GM12878 (cell line): Measurements from ENCODE around the gene GGA2. TPM values are rescaled to one million over a fixed set of nuclear protein-coding genes. Genes with fewer than 3 reads are reported as not detected.

Experiments
- ATF7 ChIP-seq: fragments of 450-650 bp; IDR thresholded peaks from 2 replicates; pipeline ENCODE4 v1.6.1; 2016; ENCODE audit warnings: low read depth, mild to moderate bottlenecking
- BRCA1 ChIP-seq: IDR thresholded peaks from 2 replicates; pipeline ENCODE4 v1.6.1; 2011; ENCODE audit warnings: low read depth, low read length, improper control_type of control experiment
- CBFB ChIP-seq: IDR thresholded peaks from 2 replicates; pipeline ENCODE4 v1.6.1; 2016; ENCODE audit warnings: antibody characterized with exemption, low read depth
- KDM1A ChIP-seq: fragments of 200-600 bp; sonication (generic); IDR thresholded peaks from 2 replicates; pipeline ENCODE4 v1.6.1; 2016; ENCODE audit warnings: borderline replicate concordance
- MTA2 ChIP-seq: fragments of 450-650 bp; IDR thresholded peaks from 2 replicates; pipeline ENCODE4 v1.6.1; 2016; ENCODE audit warnings: low read depth, mild to moderate bottlenecking, moderate library complexity
- MXI1 ChIP-seq: fragments of 150-350 bp; IDR thresholded peaks from 2 replicates; pipeline ENCODE4 v1.6.1; 2011; ENCODE audit warnings: low read depth, mild to moderate bottlenecking, inconsistent platforms, low read length, improper control_type of control experiment
- NFYA ChIP-seq: IDR thresholded peaks from 2 replicates; pipeline ENCODE4 v1.6.1; 2011; ENCODE audit warnings: low read depth, mild to moderate bottlenecking, low read length, improper control_type of control experiment, borderline replicate concordance
- NR2C2 ChIP-seq: IDR thresholded peaks from 2 replicates; pipeline ENCODE4 v1.6.1; 2011; ENCODE audit warnings: borderline replicate concordance, low read depth; ENCODE audit not compliant: control insufficient read depth, insufficient read length
- NRF1 ChIP-seq: conservative IDR thresholded peaks from 2 replicates; pipeline ENCODE4 v1.6.1; 2011; ENCODE audit warnings: mild to moderate bottlenecking, low read depth, low read length, improper control_type of control experiment
- POLR2AphosphoS2 ChIP-seq: IDR thresholded peaks from 2 replicates; pipeline ENCODE4 v1.6.1; 2011; ENCODE audit warnings: low read depth, mild to moderate bottlenecking, low read length, improper control_type of control experiment, moderate library complexity
- POLR2AphosphoS5 ChIP-seq: IDR thresholded peaks from 2 replicates; pipeline ENCODE4 v1.6.1; 2011; ENCODE audit warnings: mild to moderate bottlenecking, low read length, inconsistent platforms
- RCOR1 ChIP-seq: conservative IDR thresholded peaks from 2 replicates; pipeline ENCODE4 v1.6.1; 2012; ENCODE audit warnings: low read depth, low read length, improper control_type of control experiment
- SRF ChIP-seq, 2 experiments: IDR thresholded peaks; 2 replicates each; pipeline ENCODE4 v1.6.1; 2011; ENCODE audit warnings: low read depth in 2 of 2, low read length in 2 of 2, mild to moderate bottlenecking in 1 of 2, moderate library complexity in 1 of 2
- TARDBP ChIP-seq: IDR thresholded peaks from 2 replicates; pipeline ENCODE4 v1.6.1; 2016; ENCODE audit warnings: borderline replicate concordance
- YY1 ChIP-seq: IDR thresholded peaks from 2 replicates; pipeline ENCODE4 v1.6.1; 2011; ENCODE audit warnings: low read depth, mild to moderate bottlenecking, low read length
- ZNF384 ChIP-seq: IDR thresholded peaks from 2 replicates; pipeline ENCODE4 v1.6.1; 2012; ENCODE audit warnings: low read depth, mild to moderate bottlenecking, low read length, improper control_type of control experiment, borderline replicate concordance
- polyA plus RNA-seq, 11 experiments: library from polyadenylated mRNA; depleted of rRNA in 4 of 11; unstranded in 6 of 11; stranded (reverse) in 5 of 11; fragments of >200 nt; fragmentation: Nextera tagmentation in 4 of 11; fragmentation: Illumina TruSeq in 1 of 11; extraction: Ambion mirVana in 4 of 11; extraction: Trizol in 1 of 11; gene quantifications; 1 replicate in 1 of 11; 2 replicates in 10 of 11; pipeline versions ENCODE4 v1.2.1 to v1.2.3, GENCODE V29; 2011 to 2016; ENCODE audit warnings: inconsistent platforms in 2 of 11, missing spikeins in 2 of 11, low read depth in 1 of 11
- total RNA-seq, 4 experiments: library from RNA; depleted of rRNA in 3 of 4; stranded (reverse); fragments of >200 nt in 3 of 4; fragmentation: Illumina TruSeq in 1 of 4; extraction: Trizol in 1 of 4; gene quantifications; 2 replicates each; pipeline versions ENCODE4 v1.2.1 to v1.2.3, GENCODE V29; 2013 to 2021
- TF ChIP-seq, protein P1 (sequence below): IDR thresholded peaks from 2 replicates; pipeline ENCODE4 v1.6.1; 2012; ENCODE audit warnings: mild to moderate bottlenecking, low read depth, low read length
- TF ChIP-seq, protein P2 (sequence below): IDR thresholded peaks from 2 replicates; pipeline ENCODE4 v1.6.1; 2011; ENCODE audit warnings: mild to moderate bottlenecking, low read depth, low read length, moderate library complexity; ENCODE audit not compliant: insufficient replicate concordance
- TF ChIP-seq, protein P3 (sequence below): fragments of 450-650 bp; formaldehyde crosslinking; IDR thresholded peaks from 2 replicates; pipeline ENCODE4 v1.5.0; 2022; ENCODE audit warnings: mild to moderate bottlenecking, missing genetic modification characterization
- TF ChIP-seq, protein P4 (sequence below): fragments of 450-650 bp; IDR thresholded peaks from 2 replicates; pipeline ENCODE4 v1.6.1; 2017; ENCODE audit warnings: low read depth, mild to moderate bottlenecking, moderate library complexity

Gene GGA2
- total and polyA plus RNA-seq, 10 of the 15 experiments (the other 5 are each of a cell fraction or from before 2014, with no cell fraction given), result 14.1 to 153 (median 86.6) TPM

DNA sequence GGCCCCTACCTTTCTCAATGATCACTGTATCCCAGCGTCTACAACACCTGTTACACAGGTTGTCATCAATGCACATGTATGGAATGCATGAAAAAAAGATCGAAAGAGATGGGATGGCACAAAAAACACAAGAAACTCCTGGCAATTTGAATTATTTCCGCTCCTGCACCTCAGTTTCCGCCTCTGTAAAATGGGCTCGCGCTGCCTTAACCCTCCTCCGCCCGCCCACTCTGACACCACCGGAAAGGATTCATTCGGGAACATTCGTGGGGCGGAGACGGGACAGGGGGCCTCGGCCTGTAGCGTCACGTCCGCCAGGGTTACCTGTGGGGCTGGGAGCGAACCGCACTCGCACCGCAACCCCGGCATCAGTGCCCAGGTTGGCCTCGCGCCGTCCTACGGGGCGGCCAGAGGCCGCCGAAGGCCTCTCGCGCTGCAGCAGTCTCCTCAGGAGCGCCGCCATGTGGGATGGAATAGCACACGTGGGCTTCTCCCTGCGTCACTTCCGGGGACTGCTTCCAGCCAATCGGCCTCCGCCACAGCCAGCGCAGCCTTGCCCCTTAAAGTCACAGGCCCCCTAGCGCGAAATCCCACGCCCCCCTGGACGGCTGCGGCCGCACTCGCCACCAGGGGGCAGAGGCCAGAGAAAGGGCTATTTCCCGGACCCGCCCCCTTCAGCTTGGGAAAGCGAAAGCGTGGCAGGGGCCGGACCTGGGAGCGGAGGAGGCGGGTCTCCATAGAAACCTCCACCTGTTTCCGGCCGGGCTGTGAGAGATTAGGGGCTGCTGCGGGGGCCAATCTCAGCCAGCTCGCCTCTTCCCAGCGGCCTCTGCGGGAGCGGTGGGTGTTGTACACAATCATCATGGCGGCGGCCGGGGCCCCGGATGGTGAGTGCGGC is 46.8 kb upstream of the GGA2 start, which contains the start of the genes EARS2 and UBFD1 (continued):
- TF ChIP-seq, protein P1, sequence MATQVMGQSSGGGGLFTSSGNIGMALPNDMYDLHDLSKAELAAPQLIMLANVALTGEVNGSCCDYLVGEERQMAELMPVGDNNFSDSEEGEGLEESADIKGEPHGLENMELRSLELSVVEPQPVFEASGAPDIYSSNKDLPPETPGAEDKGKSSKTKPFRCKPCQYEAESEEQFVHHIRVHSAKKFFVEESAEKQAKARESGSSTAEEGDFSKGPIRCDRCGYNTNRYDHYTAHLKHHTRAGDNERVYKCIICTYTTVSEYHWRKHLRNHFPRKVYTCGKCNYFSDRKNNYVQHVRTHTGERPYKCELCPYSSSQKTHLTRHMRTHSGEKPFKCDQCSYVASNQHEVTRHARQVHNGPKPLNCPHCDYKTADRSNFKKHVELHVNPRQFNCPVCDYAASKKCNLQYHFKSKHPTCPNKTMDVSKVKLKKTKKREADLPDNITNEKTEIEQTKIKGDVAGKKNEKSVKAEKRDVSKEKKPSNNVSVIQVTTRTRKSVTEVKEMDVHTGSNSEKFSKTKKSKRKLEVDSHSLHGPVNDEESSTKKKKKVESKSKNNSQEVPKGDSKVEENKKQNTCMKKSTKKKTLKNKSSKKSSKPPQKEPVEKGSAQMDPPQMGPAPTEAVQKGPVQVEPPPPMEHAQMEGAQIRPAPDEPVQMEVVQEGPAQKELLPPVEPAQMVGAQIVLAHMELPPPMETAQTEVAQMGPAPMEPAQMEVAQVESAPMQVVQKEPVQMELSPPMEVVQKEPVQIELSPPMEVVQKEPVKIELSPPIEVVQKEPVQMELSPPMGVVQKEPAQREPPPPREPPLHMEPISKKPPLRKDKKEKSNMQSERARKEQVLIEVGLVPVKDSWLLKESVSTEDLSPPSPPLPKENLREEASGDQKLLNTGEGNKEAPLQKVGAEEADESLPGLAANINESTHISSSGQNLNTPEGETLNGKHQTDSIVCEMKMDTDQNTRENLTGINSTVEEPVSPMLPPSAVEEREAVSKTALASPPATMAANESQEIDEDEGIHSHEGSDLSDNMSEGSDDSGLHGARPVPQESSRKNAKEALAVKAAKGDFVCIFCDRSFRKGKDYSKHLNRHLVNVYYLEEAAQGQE, result no peak
- TF ChIP-seq SRF (IDR thresholded peaks at IDR 0.05; ENCODE audit: low read depth in 2 of 2, low read length in 2 of 2) (no peak), TARDBP (no peak; the same call in 1 of the 2 replicates), ZNF384 (no peak), NRF1 (no peak), RCOR1 (peak; percentile 45; the same call in 1 of the 2 replicates), YY1 (peak; percentile 93), ATF7 (peak; percentile 40; the same call in 1 of the 2 replicates), NR2C2 (no peak), NFYA (no peak), KDM1A (no peak), POLR2AphosphoS5 (peak; percentile 90), POLR2AphosphoS2 (0 out of 2 replicates have a peak, but pooled peaks have one; percentile 36), BRCA1 (no peak), MXI1 (peak; percentile 99), CBFB (no peak), MTA2 (no peak)
- TF ChIP-seq, protein P2, sequence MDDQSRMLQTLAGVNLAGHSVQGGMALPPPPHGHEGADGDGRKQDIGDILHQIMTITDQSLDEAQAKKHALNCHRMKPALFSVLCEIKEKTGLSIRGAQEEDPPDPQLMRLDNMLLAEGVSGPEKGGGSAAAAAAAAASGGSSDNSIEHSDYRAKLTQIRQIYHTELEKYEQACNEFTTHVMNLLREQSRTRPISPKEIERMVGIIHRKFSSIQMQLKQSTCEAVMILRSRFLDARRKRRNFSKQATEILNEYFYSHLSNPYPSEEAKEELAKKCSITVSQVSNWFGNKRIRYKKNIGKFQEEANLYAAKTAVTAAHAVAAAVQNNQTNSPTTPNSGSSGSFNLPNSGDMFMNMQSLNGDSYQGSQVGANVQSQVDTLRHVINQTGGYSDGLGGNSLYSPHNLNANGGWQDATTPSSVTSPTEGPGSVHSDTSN, result peak; percentile 93
- TF ChIP-seq, protein P3, sequence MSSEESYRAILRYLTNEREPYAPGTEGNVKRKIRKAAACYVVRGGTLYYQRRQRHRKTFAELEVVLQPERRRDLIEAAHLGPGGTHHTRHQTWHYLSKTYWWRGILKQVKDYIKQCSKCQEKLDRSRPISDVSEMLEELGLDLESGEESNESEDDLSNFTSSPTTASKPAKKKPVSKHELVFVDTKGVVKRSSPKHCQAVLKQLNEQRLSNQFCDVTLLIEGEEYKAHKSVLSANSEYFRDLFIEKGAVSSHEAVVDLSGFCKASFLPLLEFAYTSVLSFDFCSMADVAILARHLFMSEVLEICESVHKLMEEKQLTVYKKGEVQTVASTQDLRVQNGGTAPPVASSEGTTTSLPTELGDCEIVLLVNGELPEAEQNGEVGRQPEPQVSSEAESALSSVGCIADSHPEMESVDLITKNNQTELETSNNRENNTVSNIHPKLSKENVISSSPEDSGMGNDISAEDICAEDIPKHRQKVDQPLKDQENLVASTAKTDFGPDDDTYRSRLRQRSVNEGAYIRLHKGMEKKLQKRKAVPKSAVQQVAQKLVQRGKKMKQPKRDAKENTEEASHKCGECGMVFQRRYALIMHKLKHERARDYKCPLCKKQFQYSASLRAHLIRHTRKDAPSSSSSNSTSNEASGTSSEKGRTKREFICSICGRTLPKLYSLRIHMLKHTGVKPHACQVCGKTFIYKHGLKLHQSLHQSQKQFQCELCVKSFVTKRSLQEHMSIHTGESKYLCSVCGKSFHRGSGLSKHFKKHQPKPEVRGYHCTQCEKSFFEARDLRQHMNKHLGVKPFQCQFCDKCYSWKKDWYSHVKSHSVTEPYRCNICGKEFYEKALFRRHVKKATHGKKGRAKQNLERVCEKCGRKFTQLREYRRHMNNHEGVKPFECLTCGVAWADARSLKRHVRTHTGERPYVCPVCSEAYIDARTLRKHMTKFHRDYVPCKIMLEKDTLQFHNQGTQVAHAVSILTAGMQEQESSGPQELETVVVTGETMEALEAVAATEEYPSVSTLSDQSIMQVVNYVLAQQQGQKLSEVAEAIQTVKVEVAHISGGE, result no peak
- TF ChIP-seq, protein P4, sequence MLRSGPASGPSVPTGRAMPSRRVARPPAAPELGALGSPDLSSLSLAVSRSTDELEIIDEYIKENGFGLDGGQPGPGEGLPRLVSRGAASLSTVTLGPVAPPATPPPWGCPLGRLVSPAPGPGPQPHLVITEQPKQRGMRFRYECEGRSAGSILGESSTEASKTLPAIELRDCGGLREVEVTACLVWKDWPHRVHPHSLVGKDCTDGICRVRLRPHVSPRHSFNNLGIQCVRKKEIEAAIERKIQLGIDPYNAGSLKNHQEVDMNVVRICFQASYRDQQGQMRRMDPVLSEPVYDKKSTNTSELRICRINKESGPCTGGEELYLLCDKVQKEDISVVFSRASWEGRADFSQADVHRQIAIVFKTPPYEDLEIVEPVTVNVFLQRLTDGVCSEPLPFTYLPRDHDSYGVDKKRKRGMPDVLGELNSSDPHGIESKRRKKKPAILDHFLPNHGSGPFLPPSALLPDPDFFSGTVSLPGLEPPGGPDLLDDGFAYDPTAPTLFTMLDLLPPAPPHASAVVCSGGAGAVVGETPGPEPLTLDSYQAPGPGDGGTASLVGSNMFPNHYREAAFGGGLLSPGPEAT, result peak; percentile 96
